ENCODE measurements around the gene INTS4. TPM values are rescaled to one million over a fixed set of nuclear protein-coding genes. Genes with fewer than 3 reads are reported as not detected.

INTS4 gene
- total and polyA plus RNA-seq, 2 of the 4 experiments (the other 2 are of a cell fraction), result 24.0 to 52.5 TPM

DNA sequence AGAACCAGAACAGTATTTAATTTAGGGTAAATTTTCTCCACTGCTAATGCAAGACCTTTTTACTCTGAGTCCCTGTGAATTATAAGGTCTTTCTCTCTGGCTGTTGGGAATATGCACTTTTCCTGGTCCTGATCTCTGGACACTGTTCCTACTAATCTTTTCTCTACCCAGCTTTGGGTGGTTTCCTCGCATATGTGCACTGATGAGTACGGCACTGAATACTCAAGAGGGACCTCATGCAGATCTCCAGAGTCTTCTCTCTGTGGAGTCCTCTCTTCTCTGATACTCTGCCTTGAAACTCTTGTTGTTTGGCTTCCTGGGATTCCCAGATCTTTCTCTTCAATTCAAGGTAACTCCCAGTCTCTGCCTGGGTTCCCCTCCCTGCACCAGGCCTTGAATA lies 14.6 kb upstream of the INTS4 start:
- Histone ChIP-seq H3K4me2 (ENCODE audit: low read depth, low read length) (no peak overlapping the region), H3K18ac (ENCODE audit: low read depth, low read length) (no peak overlapping the region), H3K14ac (replicated peaks; ENCODE audit: low read depth, low read length) (no peak overlapping the region), H3K27ac (ENCODE audit: insufficient read depth, low read length) (no peak overlapping the region), H3K4me3 (ENCODE audit: insufficient read depth, low read depth, low read length) (no peak overlapping the region), H3K27me3 (ENCODE audit: control insufficient read depth, insufficient read depth, low read length) (peaks cover 1% of the 10 kb centered on the region; the same call in 1 of the 2 replicates), H2AK5ac (ENCODE audit: low read depth, low read length) (no peak overlapping the region), H2BK15ac (ENCODE audit: low read depth, low read length) (no peak overlapping the region), H3K4me1 (ENCODE audit: control insufficient read depth, insufficient read depth, low read length) (no peaks in the 10 kb centered on the region), H3K9ac (ENCODE audit: low read depth, low read length) (no peak overlapping the region), H2AK9ac (replicated peaks; ENCODE audit: low read depth, low read length, poor library complexity) (no peak overlapping the region), H4K5ac (ENCODE audit: low read depth, low read length) (no peak overlapping the region), H3K4ac (ENCODE audit: low read depth, low read length) (no peak overlapping the region), H2BK5ac (ENCODE audit: low read depth, low read length, poor library complexity, severe bottlenecking) (no peak overlapping the region), H3K9me3 (ENCODE audit: control insufficient read depth, insufficient read depth, low read length) (no peaks in the 10 kb centered on the region), H3K79me1 (ENCODE audit: low read depth in 1 of 2, low read length in 2 of 2) (no peaks in the 10 kb centered on the region), H4K20me1 (ENCODE audit: insufficient read depth, low read length) (no peaks in the 10 kb centered on the region), H2BK120ac (ENCODE audit: low read depth, low read length) (no peak overlapping the region), H3K9me1 (ENCODE audit: insufficient read depth, low read length) (no peaks in the 10 kb centered on the region), H4K8ac (ENCODE audit: low read depth in 2 of 2, low read length in 2 of 2) (no peak overlapping the region), H3K36me3 (ENCODE audit: control insufficient read depth, insufficient read depth, low read length) (no peaks in the 10 kb centered on the region), H2BK20ac (ENCODE audit: low read depth, low read length) (no peak overlapping the region), H4K91ac (ENCODE audit: insufficient read depth, low read depth, low read length) (no peak overlapping the region), H2AFZ (replicated peaks; ENCODE audit: low read length, poor library complexity) (no peak overlapping the region), H3K23ac (ENCODE audit: low read depth, low read length) (no peak overlapping the region), H3K56ac (ENCODE audit: extremely low read depth, insufficient read depth, low read length) (no peak overlapping the region)
- 83% methylated on average over 2 of the region's 2 CpGs; no CpG with 5 or more reads in 1 of the 2 experiments for WGBS, 2 experiments (ENCODE audit: extremely low coverage in 2 of 2, insufficient read length in 1 of 2)
- ATAC-seq (ENCODE audit: low read depth), result no peak
- BruUV-seq (replicated peaks), result no TSS peak
- dilution Hi-C loops (cut with HindIII; ENCODE audit: low sequenced_read_pairs, unreplicated experiment) (no loop called here), in situ Hi-C loops (cut with MboI; ENCODE audit: low sequenced_read_pairs) (no loop called here), intact Hi-C loops (cut with micrococcal nuclease) (loop anchor here (10.0 kb wide), 1 partner anchor 556 kb away; no protein-coding TSS in a partner anchor)
- TF ChIP-seq MAZ (IDR thresholded peaks at IDR 0.05; ENCODE audit: borderline replicate concordance, low read depth, low read length) (no peak), POLR2A (IDR thresholded peaks at IDR 0.05; ENCODE audit: low read depth, low read length) (no peak), MAFK (IDR thresholded peaks at IDR 0.05; ENCODE audit: low read depth, low read length) (no peak), CEBPB (IDR thresholded peaks at IDR 0.05; ENCODE audit: low read depth, low read length) (no peak), RFX5 (IDR thresholded peaks at IDR 0.05; ENCODE audit: low read depth, low read length) (no peak), MXI1 (IDR thresholded peaks at IDR 0.05; ENCODE audit: borderline replicate concordance, low read depth, low read length) (no peak), CHD1 (IDR thresholded peaks at IDR 0.05; ENCODE audit: low read depth, low read length) (no peak), BHLHE40 (IDR thresholded peaks at IDR 0.05; ENCODE audit: low read depth, low read length) (no peak), RAD21 (IDR thresholded peaks at IDR 0.05; ENCODE audit: low read length) (no peak), FOS (IDR thresholded peaks at IDR 0.05; ENCODE audit: low read depth, low read length) (no peak), RCOR1 (IDR thresholded peaks at IDR 0.05; ENCODE audit: insufficient replicate concordance, low read length) (no peak), NFE2L2 (IDR thresholded peaks at IDR 0.05; ENCODE audit: low read depth, low read length) (no peak), SMC3 (IDR thresholded peaks at IDR 0.05; ENCODE audit: low read depth, low read length) (no peak)
- TF ChIP-seq, protein P1, sequence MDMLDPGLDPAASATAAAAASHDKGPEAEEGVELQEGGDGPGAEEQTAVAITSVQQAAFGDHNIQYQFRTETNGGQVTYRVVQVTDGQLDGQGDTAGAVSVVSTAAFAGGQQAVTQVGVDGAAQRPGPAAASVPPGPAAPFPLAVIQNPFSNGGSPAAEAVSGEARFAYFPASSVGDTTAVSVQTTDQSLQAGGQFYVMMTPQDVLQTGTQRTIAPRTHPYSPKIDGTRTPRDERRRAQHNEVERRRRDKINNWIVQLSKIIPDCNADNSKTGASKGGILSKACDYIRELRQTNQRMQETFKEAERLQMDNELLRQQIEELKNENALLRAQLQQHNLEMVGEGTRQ (IDR thresholded peaks at IDR 0.05; ENCODE audit: low read depth, low read length), result no peak
- TF ChIP-seq, protein P2, sequence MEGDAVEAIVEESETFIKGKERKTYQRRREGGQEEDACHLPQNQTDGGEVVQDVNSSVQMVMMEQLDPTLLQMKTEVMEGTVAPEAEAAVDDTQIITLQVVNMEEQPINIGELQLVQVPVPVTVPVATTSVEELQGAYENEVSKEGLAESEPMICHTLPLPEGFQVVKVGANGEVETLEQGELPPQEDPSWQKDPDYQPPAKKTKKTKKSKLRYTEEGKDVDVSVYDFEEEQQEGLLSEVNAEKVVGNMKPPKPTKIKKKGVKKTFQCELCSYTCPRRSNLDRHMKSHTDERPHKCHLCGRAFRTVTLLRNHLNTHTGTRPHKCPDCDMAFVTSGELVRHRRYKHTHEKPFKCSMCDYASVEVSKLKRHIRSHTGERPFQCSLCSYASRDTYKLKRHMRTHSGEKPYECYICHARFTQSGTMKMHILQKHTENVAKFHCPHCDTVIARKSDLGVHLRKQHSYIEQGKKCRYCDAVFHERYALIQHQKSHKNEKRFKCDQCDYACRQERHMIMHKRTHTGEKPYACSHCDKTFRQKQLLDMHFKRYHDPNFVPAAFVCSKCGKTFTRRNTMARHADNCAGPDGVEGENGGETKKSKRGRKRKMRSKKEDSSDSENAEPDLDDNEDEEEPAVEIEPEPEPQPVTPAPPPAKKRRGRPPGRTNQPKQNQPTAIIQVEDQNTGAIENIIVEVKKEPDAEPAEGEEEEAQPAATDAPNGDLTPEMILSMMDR (conservative IDR thresholded peaks at IDR 0.05; ENCODE audit: low read depth, low read length), result no peak
- TF ChIP-seq, protein P3, sequence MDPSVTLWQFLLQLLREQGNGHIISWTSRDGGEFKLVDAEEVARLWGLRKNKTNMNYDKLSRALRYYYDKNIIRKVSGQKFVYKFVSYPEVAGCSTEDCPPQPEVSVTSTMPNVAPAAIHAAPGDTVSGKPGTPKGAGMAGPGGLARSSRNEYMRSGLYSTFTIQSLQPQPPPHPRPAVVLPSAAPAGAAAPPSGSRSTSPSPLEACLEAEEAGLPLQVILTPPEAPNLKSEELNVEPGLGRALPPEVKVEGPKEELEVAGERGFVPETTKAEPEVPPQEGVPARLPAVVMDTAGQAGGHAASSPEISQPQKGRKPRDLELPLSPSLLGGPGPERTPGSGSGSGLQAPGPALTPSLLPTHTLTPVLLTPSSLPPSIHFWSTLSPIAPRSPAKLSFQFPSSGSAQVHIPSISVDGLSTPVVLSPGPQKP (IDR thresholded peaks at IDR 0.05; ENCODE audit: borderline replicate concordance, low read depth, low read length), result no peak
- CTCF ChIA-PET, result interaction anchor here (1.5 kb wide), 1 partner anchor 9 kb away, joined by 4 read pairs; no protein-coding TSS in a partner anchor
- DNase-seq, result no peak
- POLR2A ChIA-PET (ENCODE audit: unreplicated experiment), result interaction anchor here (1.1 kb wide), 1 partner anchor 14 kb away, joined by 6 read pairs; no protein-coding TSS in a partner anchor

Data from IMR-90 (cell line).